Omental fat pad (tissue), 4 donors: ENCODE measurements around the gene DSCAM. TPM values are rescaled to one million over a fixed set of nuclear protein-coding genes. Genes with fewer than 3 reads are reported as not detected.

Experiments
- ATAC-seq: fragments of 150-250 bp; one replicate; pipeline ENCODE4 v1.9.1; 2016; ENCODE audit warnings: mild to moderate bottlenecking, moderate library complexity; ENCODE audit not compliant: low FRiP score
- DNase-seq: peaks from one replicate; pipeline ENCODE4 v3.0.0-alpha.2; 2019; ENCODE audit warnings: low spot score
- CTCF ChIP-seq, 3 donors: fragments of 450-650 bp; IDR thresholded peaks; one replicate each; pipeline ENCODE4 v1.5.1; 2016 to 2017; ENCODE audit warnings: antibody characterized with exemption in 3 of 3, mild to moderate bottlenecking in 3 of 3, moderate library complexity in 2 of 3
- total RNA-seq, 4 donors: library from RNA; depleted of rRNA; stranded (reverse); fragments of >200 nt; gene quantifications; one replicate each; pipeline ENCODE4 v1.1.0, GENCODE V29; 2016

DSCAM gene
- total RNA-seq, 4 donors from 2014 or later: 0.16 TPM; not detected in 3

DNA sequence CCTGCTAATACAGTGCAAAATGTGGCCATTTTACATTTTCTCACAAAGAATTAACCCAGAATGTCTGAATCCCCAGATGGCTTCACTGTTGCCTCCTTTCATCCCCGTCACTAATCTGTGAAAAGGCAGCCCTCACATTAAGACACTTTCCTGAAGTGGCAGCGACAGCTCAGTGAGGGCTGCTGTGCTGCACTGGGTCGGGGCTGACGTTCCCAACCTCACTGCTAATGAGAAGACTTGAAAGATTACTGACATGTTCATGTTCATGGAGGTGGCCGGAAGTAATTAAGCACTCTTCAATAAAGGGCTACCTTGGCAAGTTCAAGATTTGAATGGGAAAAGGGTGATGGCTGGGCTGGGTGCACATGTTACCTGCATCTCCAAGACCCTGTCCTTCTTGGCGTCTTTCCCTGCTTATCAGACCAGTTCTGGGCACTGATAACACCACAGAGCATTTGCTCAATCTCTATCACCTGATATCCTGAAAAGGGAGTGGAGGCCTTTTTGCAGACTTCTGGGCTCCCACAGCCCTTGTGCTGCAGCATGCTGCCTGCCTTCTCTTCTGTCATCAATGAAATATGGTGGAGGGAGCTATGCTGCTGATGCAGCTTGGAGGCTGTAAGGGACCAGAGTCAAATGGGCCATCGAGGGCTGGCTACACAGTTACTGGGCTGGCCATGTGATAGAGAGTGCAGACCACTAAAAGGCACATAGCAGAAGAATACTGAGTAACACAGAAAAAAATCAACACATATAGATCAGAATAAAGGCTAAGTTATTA is 596.3 kb downstream of the DSCAM start:
- TF ChIP-seq CTCF (IDR thresholded peaks at IDR 0.05): no peak
- DNase-seq (no peak), ATAC-seq (no peak)

DNA sequence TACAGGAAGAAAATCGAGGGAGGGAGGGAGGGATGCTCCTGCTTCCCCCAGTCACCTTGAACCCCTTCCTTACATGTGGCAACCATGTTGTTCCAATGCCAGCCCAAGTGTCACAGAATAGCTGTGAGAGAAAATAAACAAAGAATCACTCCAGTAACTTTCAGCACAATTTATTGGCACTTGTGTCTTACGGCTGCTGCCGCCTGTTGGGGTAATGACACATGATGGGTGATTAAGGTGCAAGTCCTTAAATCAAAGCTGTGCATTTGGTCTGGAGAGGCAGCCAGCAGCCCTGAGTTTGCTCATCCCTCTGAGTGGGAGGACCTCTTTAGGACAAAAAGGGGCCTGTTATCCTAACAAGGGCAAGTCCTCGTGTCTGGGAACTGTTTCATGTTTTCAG is 602.0 kb downstream of the DSCAM start:
- no peak for DNase-seq
- no peak for ATAC-seq
- TF ChIP-seq CTCF (IDR thresholded peaks at IDR 0.05): no peak

DNA sequence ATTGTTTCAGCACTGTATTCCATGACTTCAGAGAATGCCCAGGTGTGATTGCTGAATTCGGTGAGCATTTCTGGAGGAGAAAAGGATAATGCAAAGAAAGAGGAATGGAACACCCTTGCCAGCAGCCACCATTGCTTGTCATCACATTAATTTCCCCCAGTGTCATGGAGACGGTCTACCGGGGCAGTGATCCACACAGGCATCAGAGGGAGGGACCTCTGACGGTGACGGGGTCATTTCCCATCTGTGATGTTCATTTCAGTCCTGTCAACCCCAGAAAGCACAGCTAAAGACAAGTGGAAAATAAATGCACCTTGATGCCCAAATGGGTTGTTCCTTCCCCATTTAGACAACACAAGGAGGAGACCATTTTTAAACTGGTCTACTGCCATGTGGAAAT is 603.3 kb downstream of the DSCAM start:
- DNase-seq (no peak), ATAC-seq (no peak)
- no peak for TF ChIP-seq CTCF (IDR thresholded peaks at IDR 0.05)

DNA sequence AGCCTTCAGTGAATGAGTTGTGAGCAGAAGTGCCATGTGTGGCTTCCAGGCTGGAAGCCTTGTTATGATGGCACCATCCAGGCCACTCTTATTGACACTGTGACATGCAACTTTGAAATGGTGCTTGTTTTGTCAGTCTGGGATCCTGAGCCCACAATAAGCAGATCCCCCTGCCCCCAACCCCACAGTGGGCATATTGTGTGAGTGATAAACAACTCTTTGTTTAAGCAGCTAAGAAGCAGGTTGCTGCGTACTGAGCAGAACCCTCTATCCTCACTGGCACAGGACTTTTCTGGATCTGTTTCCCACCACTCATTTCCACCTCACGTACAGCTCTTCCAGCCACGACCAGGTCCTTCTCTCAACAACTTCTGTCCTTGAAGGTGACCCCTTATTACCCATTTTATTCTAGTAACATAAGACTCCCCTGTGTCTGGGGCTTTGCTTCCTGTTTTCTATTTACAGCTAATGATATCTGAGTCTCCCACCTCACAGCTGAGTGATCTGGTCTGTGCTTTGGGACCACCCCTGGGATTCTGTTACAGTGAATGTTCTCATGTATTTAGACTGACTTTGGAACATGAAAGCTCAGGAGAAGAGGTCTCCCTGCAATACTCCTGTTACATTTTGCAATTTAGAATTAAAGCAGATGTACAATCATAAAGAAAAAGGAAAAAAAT is 604.2 kb downstream of the DSCAM start:
- no peak for ATAC-seq
- no peak for DNase-seq
- TF ChIP-seq CTCF (IDR thresholded peaks at IDR 0.05): no peak

GRCh38 chr21:40235528-40235927 is 611.4 kb downstream of the DSCAM start:
- no peak for TF ChIP-seq CTCF (IDR thresholded peaks at IDR 0.05)
- no peak for DNase-seq
- ATAC-seq: no peak

DNA sequence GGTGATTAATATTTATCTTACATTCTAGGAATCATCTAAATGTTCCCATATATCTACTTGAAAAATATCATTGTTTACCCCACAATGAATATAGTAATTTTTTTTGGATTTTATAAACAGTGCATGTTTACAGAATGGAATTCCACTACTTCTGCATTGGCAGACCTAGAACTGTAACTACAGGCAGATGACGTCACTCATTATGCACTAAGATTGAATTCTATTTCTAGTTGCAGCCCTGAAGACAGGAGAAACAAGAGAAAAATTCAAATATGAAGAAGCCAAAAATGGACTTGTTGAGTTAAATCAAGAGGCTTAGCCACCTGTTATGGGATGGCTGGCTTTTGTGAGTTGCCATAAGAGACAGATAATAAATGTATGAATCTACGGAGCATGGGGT is 615.0 kb downstream of the DSCAM start:
- TF ChIP-seq CTCF (IDR thresholded peaks at IDR 0.05): no peak
- no peak for DNase-seq
- ATAC-seq: no peak

- TF ChIP-seq CTCF (IDR thresholded peaks at IDR 0.05): no peak
- DNase-seq: no peak
- ATAC-seq: no peak
Observed at GRCh38 chr21:40227096-40227495, 619.9 kb downstream of the DSCAM start.
